GM23338 (cell line): Measurements from ENCODE around the gene ADSS1. TPM values are rescaled to one million over a fixed set of nuclear protein-coding genes. Genes with fewer than 3 reads are reported as not detected.

ENCODE experiments used
- ATAC-seq: fragments of 200-7000 bp; cut with Tn5 transposase; 3 replicates; pipeline ENCODE4 v1.9.1; 2020
- DNase-seq: peaks from one replicate; pipeline ENCODE4 v3.0.0-alpha.2; 2015; ENCODE audit warnings: low spot score
- H2AFZ ChIP-seq: fragments of 200-600 bp; sonication (generic); 2 replicates; pipeline ENCODE4 v1.8.0; 2016; ENCODE audit warnings: antibody characterized with exemption, mild to moderate bottlenecking, moderate library complexity
- H3F3A ChIP-seq: fragments of 200-600 bp; sonication (generic); replicated peaks from 2 replicates; pipeline ENCODE4 v1.8.0; 2017; ENCODE audit warnings: antibody characterized with exemption, mixed run types, low read depth
- H3K27ac ChIP-seq: fragments of 200-600 bp; sonication (generic); 2 replicates; pipeline ENCODE4 v1.6.1; 2016; ENCODE audit warnings: low read depth
- H3K27me3 ChIP-seq: fragments of 200-600 bp; sonication (generic); 2 replicates; pipeline ENCODE4 v1.8.0; 2016; ENCODE audit warnings: mild to moderate bottlenecking, mixed run types, moderate library complexity; ENCODE audit not compliant: insufficient read depth
- H3K36me3 ChIP-seq: fragments of 200-600 bp; sonication (generic); 2 replicates; pipeline ENCODE4 v1.8.0; 2016; ENCODE audit warnings: mild to moderate bottlenecking; ENCODE audit not compliant: insufficient read depth
- H3K4me1 ChIP-seq: fragments of 200-600 bp; sonication (generic); 2 replicates; pipeline ENCODE4 v1.8.0; 2016; ENCODE audit warnings: mild to moderate bottlenecking, moderate library complexity; ENCODE audit not compliant: insufficient read depth
- H3K4me2 ChIP-seq: fragments of 200-600 bp; sonication (generic); 2 replicates; pipeline ENCODE4 v1.7.1; 2017; ENCODE audit warnings: mixed run types
- H3K4me3 ChIP-seq: fragments of 200-600 bp; sonication (generic); 2 replicates; pipeline ENCODE4 v1.6.1; 2016; ENCODE audit warnings: mixed run types
- H3K79me2 ChIP-seq: fragments of 200-600 bp; sonication (generic); replicated peaks from 2 replicates; pipeline ENCODE4 v1.8.0; 2017; ENCODE audit warnings: mild to moderate bottlenecking; ENCODE audit not compliant: insufficient read depth
- H3K9me2 ChIP-seq: fragments of 200-600 bp; sonication (generic); 2 replicates; pipeline ENCODE4 v1.8.0; 2017; ENCODE audit not compliant: insufficient read depth
- H4K20me1 ChIP-seq: fragments of 200-600 bp; sonication (generic); replicated peaks from 2 replicates; pipeline ENCODE4 v1.8.0; 2017; ENCODE audit warnings: mild to moderate bottlenecking; ENCODE audit not compliant: insufficient read depth
- H3K27ac Mint-ChIP-seq: 2 replicates; pipeline ENCODE4 v1.8.0; 2020; ENCODE audit warnings: inconsistent platforms, mild to moderate bottlenecking, moderate library complexity, mixed read lengths
- H3K27me3 Mint-ChIP-seq: 3 replicates; pipeline ENCODE4 v1.8.0; 2022; ENCODE audit warnings: low read depth, mild to moderate bottlenecking, moderate library complexity, mixed read lengths, inconsistent platforms; ENCODE audit not compliant: insufficient read depth, poor library complexity
- H3K36me3 Mint-ChIP-seq: 3 replicates; pipeline ENCODE4 v1.8.0; 2021; ENCODE audit warnings: low read depth, mild to moderate bottlenecking, inconsistent platforms, moderate library complexity, mixed read lengths
- H3K4me1 Mint-ChIP-seq: 3 replicates; pipeline ENCODE4 v1.8.0; 2020; ENCODE audit warnings: mild to moderate bottlenecking, inconsistent platforms, mixed read lengths
- H3K4me3 Mint-ChIP-seq: 3 replicates; pipeline ENCODE4 v1.8.0; 2021; ENCODE audit warnings: moderate library complexity, mild to moderate bottlenecking, inconsistent platforms, mixed read lengths
- H3K9me3 Mint-ChIP-seq: 3 replicates; pipeline ENCODE4 v1.8.0; 2020; ENCODE audit warnings: moderate library complexity, mild to moderate bottlenecking, inconsistent platforms, mixed read lengths
- EZH2 ChIP-seq: fragments of 200-600 bp; sonication (generic); IDR thresholded peaks from one replicate; pipeline ENCODE4 v1.8.0; 2017; ENCODE audit warnings: antibody characterized with exemption, mild to moderate bottlenecking, low read depth; ENCODE audit not compliant: unreplicated experiment
- NANOG ChIP-seq: IDR thresholded peaks from 2 replicates; pipeline ENCODE4 v1.6.1; 2016; ENCODE audit warnings: antibody characterized with exemption, borderline replicate concordance
- POLR2AphosphoS5 ChIP-seq: IDR thresholded peaks from 2 replicates; pipeline ENCODE4 v1.6.1; 2016; ENCODE audit warnings: antibody characterized with exemption, low read depth
- polyA plus RNA-seq: library from polyadenylated mRNA; unstranded; fragments of >200 nt; fragmentation: Nextera tagmentation; extraction: Ambion mirVana; gene quantifications from 2 replicates; pipeline ENCODE4 v1.2.1, GENCODE V29; 2016
- total RNA-seq: library from RNA; depleted of rRNA; stranded (reverse); fragments of >200 nt; shearing (Covaris generic); gene quantifications from 2 replicates; pipeline ENCODE4 v1.2.3, GENCODE V29; 2014
- TF ChIP-seq, protein P1 (sequence below): fragments of 250-450 bp; sonication (Bioruptor Pico); IDR thresholded peaks from 2 replicates; pipeline ENCODE4 v1.5.0; 2020; ENCODE audit warnings: mild to moderate bottlenecking, moderate library complexity
- TF ChIP-seq, protein P2 (sequence below): IDR thresholded peaks from 2 replicates; pipeline ENCODE4 v1.6.1; 2016; ENCODE audit warnings: antibody characterized with exemption

The ADSS1 gene
- total and polyA plus RNA-seq, 2 experiments from 2014 or later, result 9.5 to 11.6 TPM

DNA sequence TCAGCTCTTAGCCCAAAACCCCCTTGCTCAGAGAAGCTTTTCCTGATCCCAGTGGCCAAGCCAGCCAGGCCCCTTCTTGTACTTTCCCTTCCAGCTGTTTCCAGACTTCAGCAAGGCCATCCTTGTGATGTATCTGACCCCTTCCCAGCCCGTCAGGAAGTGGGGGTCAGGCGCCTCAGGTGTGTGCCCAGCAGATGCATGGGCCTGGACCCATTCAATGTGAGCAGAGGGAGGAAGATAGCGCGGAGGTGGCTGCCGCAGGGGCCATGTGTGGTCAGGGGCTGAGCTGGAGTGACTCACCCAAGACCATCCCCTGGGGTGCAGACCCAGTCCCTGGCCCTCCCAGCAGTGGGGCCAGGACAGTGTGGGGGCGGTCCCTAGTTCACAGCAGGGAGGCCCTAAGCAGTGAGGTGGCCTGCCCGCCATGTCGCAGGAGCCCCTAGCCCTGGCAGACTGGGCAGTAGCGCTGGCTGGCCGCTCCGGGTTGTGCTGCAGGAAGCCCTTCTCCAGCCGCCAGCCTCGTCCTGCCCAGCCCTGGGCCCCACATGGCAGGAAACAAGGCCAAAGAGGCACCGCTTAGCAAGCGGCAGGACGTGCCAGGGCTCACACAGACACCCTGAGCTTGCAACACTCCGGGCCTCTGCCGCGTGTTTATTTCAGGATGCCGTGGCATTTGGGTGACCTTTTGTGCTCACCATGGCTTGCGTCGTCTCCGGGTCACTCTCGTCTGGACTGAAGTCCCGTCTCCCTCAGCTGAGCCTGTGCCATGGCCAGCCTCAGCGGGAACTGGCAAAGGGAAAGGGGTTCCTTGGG is 12.0 kb downstream of the ADSS1 start:
- no peak overlapping the region for H2AFZ ChIP-seq
- H3K36me3 Mint-ChIP-seq, result peaks cover 3% of the 10 kb centered on the region; the same call in 1 of the 3 replicates
- no peak for DNase-seq
- no peaks in the 10 kb centered on the region for H3K27me3 ChIP-seq
- no peak for ATAC-seq
- TF ChIP-seq POLR2AphosphoS5 (no peak), EZH2 (no peak), NANOG (no peak)
- TF ChIP-seq, protein P1, sequence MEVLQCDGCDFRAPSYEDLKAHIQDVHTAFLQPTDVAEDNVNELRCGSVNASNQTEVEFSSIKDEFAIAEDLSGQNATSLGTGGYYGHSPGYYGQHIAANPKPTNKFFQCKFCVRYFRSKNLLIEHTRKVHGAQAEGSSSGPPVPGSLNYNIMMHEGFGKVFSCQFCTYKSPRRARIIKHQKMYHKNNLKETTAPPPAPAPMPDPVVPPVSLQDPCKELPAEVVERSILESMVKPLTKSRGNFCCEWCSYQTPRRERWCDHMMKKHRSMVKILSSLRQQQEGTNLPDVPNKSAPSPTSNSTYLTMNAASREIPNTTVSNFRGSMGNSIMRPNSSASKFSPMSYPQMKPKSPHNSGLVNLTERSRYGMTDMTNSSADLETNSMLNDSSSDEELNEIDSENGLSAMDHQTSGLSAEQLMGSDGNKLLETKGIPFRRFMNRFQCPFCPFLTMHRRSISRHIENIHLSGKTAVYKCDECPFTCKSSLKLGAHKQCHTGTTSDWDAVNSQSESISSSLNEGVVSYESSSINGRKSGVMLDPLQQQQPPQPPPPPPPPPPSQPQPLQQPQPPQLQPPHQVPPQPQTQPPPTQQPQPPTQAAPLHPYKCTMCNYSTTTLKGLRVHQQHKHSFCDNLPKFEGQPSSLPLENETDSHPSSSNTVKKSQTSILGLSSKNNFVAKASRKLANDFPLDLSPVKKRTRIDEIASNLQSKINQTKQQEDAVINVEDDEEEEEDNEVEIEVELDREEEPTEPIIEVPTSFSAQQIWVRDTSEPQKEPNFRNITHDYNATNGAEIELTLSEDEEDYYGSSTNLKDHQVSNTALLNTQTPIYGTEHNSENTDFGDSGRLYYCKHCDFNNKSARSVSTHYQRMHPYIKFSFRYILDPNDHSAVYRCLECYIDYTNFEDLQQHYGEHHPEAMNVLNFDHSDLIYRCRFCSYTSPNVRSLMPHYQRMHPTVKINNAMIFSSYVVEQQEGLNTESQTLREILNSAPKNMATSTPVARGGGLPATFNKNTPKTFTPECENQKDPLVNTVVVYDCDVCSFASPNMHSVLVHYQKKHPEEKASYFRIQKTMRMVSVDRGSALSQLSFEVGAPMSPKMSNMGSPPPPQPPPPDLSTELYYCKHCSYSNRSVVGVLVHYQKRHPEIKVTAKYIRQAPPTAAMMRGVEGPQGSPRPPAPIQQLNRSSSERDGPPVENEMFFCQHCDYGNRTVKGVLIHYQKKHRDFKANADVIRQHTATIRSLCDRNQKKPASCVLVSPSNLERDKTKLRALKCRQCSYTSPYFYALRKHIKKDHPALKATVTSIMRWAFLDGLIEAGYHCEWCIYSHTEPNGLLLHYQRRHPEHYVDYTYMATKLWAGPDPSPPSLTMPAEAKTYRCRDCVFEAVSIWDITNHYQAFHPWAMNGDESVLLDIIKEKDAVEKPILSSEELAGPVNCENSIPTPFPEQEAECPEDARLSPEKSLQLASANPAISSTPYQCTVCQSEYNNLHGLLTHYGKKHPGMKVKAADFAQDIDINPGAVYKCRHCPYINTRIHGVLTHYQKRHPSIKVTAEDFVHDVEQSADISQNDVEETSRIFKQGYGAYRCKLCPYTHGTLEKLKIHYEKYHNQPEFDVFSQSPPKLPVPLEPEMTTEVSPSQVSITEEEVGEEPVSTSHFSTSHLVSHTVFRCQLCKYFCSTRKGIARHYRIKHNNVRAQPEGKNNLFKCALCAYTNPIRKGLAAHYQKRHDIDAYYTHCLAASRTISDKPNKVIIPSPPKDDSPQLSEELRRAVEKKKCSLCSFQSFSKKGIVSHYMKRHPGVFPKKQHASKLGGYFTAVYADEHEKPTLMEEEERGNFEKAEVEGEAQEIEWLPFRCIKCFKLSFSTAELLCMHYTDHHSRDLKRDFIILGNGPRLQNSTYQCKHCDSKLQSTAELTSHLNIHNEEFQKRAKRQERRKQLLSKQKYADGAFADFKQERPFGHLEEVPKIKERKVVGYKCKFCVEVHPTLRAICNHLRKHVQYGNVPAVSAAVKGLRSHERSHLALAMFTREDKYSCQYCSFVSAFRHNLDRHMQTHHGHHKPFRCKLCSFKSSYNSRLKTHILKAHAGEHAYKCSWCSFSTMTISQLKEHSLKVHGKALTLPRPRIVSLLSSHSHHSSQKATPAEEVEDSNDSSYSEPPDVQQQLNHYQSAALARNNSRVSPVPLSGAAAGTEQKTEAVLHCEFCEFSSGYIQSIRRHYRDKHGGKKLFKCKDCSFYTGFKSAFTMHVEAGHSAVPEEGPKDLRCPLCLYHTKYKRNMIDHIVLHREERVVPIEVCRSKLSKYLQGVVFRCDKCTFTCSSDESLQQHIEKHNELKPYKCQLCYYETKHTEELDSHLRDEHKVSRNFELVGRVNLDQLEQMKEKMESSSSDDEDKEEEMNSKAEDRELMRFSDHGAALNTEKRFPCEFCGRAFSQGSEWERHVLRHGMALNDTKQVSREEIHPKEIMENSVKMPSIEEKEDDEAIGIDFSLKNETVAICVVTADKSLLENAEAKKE (CRISPR knock-in tag), result no peak
- TF ChIP-seq, protein P2, sequence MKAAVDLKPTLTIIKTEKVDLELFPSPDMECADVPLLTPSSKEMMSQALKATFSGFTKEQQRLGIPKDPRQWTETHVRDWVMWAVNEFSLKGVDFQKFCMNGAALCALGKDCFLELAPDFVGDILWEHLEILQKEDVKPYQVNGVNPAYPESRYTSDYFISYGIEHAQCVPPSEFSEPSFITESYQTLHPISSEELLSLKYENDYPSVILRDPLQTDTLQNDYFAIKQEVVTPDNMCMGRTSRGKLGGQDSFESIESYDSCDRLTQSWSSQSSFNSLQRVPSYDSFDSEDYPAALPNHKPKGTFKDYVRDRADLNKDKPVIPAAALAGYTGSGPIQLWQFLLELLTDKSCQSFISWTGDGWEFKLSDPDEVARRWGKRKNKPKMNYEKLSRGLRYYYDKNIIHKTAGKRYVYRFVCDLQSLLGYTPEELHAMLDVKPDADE, result no peak
- H3K79me2 ChIP-seq, result no peaks in the 10 kb centered on the region
- no peak overlapping the region for H3K4me2 ChIP-seq
- H3K4me1 ChIP-seq, result no peaks in the 10 kb centered on the region
- H3K4me3 ChIP-seq, result no peak overlapping the region
- H3K4me1 Mint-ChIP-seq, result no peaks in the 10 kb centered on the region
- no peaks in the 10 kb centered on the region for H3K9me3 Mint-ChIP-seq
- peaks cover 15% of the 10 kb centered on the region for H3K27me3 Mint-ChIP-seq
- no peaks in the 10 kb centered on the region for H3K36me3 ChIP-seq
- H3F3A ChIP-seq, result no peaks in the 10 kb centered on the region
- no peak overlapping the region for H3K27ac Mint-ChIP-seq
- H3K27ac ChIP-seq, result no peak overlapping the region
- no peak overlapping the region for H3K4me3 Mint-ChIP-seq
- no peaks in the 10 kb centered on the region for H4K20me1 ChIP-seq
- H3K9me2 ChIP-seq, result no peaks in the 10 kb centered on the region
